ENCODE results near the gene ATXN2.
"Not testable (repeated sequence)": the region's sequence is repeated elsewhere in the genome, so short reads cannot be mapped to it uniquely, and the experiment has no call there.

Gene ATXN2

DNA sequence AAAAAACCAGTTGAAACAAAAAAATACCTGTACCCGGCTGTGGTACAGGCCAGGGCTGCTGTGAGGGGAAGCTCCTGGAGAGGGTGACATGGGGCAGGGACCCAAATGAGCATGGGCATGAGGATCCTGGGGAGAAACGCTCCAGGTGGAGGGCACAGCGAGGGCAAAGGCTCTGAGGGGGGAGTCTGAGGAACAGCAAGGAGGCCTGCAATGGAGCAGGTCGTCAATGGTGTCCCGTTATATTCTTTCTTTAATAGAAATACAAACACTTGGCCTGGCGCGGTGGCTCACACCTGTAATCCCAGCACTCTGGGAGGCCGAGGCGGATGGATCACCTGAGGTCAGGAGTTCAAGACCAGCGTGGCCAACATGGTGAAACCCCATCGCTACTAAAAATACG lies 1.9 kb upstream of the ATXN2 start:
- DNase-seq (ENCODE audit: low spot score): not testable (repeated sequence)

- DNase-seq (ENCODE audit: low spot score): no peak
Measured at GRCh38 chr12:111600205-111600642, 1.1 kb upstream of the ATXN2 start.

- DNase-seq (ENCODE audit: low spot score): peak; percentile 68
Measured at GRCh38 chr12:111599453-111600204, 514 bp upstream of the ATXN2 start.

DNA sequence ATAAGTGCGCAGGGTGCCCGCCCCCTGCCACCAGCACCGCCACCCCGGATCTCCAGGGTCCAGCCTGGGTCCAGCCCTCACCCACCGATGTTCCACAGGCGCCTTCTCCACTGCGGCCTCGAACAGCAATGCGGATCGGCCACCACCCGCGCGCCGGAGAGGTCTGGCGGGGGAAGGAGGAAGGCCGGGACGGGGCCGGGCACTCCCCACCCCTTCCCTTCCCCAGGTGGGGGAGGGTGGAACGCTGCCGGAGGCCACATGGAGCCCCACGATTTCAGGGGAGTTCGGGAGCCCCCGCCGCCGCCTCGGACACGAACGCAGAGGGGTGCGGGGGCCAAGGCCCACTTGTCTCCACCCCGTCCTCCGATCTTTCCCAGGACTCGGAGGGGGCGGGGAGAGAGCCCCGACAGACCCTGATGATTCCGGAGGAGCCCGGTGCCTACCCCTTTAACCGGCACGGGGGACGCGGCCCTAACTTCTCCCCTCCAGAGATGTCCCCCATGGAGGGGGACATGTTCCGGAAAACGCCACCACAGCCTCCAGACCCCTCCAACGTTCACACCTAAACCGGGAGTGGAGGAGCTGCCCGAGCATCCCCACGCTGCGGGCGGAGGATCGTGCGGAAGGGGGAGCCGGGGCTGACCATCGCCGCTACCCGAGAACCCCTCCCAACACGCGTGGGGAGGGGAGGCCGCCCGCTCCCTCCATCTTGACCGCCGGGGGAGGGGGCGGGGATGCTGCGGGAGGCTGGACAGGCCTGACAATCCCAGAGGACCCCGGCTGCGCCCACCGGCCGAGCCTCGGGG lies 1.1 kb downstream of the ATXN2 start:
- DNase-seq (ENCODE audit: low spot score): no peak

DNA sequence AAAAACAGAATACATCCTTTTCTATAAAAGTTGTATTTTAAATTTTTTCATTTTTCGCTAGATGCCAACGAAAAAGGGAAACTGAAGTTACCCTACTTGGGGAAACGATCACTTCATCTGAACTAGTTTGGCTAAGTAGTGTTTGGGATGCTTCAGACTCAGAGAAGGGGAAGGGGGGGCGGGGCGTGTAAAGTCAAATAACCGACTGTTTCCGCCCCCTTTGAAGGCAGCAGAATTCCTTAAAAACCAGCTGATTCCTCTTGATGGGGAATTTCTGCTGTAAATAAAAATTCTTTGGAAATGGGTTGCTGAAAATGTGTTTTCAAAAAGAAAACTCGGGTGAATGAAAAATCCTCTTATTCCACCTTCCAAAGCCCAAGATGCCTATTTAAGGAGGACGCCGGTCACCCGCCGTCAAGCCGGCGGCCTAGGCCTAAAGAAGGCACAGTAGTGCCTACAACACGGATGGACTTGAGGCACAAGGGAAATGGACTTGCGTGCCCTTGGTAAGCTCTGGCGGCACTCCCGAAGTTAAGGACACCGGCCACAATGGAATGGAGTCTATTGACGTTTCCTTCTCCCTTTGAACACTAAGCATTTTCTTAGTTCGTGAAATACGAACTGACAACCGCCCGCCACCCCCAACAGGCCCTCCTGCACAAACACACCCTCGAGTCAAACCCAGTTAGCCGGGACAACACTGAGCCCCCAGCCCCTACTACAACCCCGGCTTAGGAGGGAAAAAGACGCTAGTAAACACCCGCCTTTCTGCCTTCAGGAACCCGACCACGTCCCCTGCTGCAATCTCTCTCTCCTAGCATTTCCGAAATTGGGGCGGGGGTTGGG lies 1.9 kb downstream of the ATXN2 start:
- DNase-seq (ENCODE audit: low spot score): peak; percentile 53

DNA sequence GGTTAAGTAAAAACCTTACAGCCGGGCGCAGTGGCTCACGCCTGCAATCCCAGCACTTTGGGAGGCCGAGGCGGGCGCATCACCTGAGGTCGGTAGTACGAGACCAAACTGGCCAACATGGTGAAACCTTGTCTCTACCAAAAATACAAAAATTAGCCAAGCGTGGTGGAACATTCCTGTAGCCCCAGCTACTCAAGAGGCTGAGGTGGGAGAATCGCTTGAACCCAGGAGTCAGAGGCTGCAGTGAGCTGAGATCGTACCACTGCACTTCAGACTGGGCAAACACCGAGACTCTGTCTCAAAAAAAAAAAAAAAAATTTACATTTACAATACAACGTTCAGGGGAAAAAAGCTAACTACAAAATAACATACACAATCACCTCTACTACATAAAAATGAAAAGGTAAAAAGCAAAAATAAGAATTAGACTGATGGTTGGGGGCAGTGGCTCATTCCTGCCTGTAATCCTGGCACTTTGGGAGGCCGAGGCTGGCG lies 3.7 kb downstream of the ATXN2 start:
- not testable (repeated sequence) for DNase-seq (ENCODE audit: low spot score)

DNA sequence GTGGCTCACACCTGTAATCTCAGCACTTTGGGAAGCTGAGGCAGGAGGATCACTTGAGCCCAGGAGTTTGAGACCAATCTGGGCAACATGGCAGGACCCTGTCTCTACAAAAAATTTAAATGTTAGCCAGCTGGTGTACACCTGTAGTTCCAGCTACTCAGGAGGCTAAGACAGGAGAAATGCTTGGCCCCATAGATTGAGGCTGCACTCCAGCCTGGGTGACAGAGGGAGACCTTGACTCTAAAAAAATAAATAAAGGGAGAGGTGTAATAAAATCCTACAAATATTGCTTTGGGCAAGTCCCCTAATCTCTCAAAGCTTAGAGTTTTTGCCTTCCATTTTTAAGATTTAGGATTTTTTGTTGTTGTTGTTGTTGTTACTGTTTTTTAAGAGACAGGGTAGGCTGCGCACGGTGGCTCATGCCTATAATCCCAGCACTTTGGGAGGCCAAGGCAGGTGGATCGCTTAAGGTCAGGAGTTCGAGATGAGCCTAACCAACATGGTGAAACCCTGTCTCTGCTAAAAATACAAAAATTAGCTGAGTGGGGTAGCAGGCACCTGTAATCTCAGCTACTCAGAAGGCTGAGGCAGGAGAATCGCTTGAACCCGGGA lies 7.6 kb downstream of the ATXN2 start:
- not testable (repeated sequence) for DNase-seq (ENCODE audit: low spot score)

DNA sequence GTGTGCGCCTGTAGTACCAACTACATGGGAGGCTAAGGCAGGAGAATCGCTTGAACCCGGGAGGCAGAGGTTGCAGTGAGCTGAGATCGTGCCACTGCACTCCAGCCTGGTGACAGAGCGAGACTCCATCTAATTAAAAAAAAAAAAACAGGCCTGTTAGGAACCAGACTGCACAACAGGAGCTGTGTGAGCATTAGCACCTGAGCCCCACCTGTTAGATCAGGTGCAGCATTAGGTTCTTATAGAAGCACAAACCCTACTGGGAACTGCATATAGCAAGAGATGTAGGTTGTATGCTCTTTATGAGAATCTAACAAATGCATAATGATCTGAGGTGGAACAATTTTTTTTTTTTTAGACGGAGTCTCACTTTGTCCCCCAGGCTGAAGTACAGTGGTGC lies 8.6 kb downstream of the ATXN2 start:
- DNase-seq (ENCODE audit: low spot score): no peak

GRCh38 chr12:111589601-111590000 lies 9.5 kb downstream of the ATXN2 start:
- DNase-seq (ENCODE audit: low spot score): no peak

- DNase-seq (ENCODE audit: low spot score): no peak
Measured at GRCh38 chr12:111588010-111588409, 11.1 kb downstream of the ATXN2 start.

- no peak for DNase-seq (ENCODE audit: low spot score)
Measured at GRCh38 chr12:111586986-111587385, 12.1 kb downstream of the ATXN2 start.

GRCh38 chr12:111585690-111586089 lies 13.4 kb downstream of the ATXN2 start:
- no peak for DNase-seq (ENCODE audit: low spot score)

DNA sequence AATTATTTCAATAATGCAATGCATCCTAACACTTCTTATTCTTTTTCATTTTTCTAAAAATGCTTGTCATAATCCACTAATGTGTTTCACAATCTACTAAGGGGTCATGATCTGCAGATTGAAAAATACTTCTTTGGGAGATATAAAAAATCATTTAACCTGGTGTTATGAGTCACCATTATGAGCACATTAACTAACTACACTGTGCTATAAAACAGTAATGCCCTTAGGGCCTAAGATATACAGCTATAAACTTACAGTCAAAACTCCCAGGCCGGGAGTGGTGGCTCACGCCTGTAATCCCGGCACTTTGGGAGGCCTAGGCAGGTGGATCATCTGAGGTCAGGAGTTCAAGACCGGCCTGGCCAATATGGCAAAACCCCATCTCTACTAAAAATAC lies 14.2 kb downstream of the ATXN2 start:
- no peak for DNase-seq (ENCODE audit: low spot score)

- DNase-seq (ENCODE audit: low spot score): not testable (repeated sequence)
Measured at GRCh38 chr12:111583506-111583905, 15.6 kb downstream of the ATXN2 start.

GRCh38 chr12:111582133-111582747 lies 16.9 kb downstream of the ATXN2 start:
- DNase-seq (ENCODE audit: low spot score): no peak

DNA sequence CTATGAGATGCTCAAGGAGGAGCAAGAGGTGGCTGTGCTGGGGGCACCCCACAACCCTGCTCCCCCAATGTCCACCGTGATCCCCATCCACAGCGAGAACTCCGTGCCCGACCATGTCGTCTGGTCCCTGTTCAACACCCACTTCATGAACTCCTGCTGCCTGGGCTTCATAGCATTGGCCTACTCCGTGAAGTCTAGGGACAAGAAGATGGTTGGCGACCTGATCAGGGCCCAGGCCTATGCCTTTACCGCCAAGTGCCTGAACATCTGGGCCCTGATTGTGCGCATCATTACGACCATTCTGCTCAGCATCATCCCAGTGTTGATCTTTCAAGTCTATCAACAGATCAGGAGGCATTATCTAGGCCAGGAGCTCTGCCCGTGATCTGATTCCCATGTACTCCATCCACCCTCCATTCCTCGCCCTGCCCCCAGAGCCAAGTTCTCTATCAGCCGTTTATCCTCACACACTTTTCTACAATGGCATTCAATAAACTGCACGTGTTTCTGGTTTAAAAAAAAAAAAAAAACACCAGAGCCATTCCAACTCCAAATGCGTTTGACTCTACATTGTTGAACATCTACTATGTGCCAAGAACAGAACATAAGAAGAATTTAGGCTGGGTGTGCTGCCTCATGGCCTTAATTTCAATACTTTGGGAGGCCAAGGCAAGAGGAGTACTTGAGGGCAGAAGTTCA lies 17.5 kb downstream of the ATXN2 start:
- no peak for DNase-seq (ENCODE audit: low spot score)

GRCh38 chr12:111580737-111581136 lies 18.4 kb downstream of the ATXN2 start:
- no peak for DNase-seq (ENCODE audit: low spot score)

DNA sequence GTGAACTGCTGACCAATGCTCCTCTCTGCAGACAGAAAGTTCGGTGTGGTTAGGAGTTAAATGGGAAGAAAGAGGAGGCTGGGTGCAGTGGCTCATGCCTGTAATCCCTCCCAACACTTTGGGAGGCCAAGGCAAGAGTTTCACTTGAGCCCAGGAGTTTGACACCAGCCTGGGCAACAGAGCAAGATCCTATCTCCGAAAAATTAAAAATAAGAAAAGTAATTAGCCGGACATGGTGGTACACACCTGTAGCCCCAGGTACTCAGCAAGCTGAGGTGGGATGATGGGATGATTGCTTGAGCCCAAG lies 19.0 kb downstream of the ATXN2 start:
- no peak for DNase-seq (ENCODE audit: low spot score)

DNA sequence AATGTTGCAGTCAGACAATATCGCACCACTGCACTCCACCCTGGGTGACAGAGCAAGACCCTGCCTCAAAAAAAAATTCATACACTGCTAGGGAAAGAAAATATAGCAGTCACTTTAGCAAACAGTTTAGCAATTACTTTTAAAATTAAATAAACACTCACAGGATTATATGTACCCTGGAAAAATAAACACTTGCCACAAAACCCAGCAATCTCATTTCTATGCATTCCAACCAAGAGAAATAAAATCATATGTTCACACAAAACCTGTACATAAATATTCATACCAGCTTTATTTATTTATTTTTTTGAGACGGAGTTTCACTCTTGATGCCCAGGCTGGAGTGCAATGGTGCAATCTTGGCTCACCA lies 20.2 kb downstream of the ATXN2 start:
- DNase-seq (ENCODE audit: low spot score): no peak

GRCh38 chr12:111578276-111578970 lies 20.7 kb downstream of the ATXN2 start:
- peak; percentile 59 for DNase-seq (ENCODE audit: low spot score)

Data from COLO829 (cell line).